HCT116 (cell line): ENCODE data around the gene PLBD2.

Source experiments
- CEBPB ChIP-seq: IDR thresholded peaks from 2 replicates; pipeline ENCODE4 v1.6.1; 2012; ENCODE audit warnings: low read depth
- EGR1 ChIP-seq: IDR thresholded peaks from 2 replicates; pipeline ENCODE4 v1.6.1; 2012; ENCODE audit warnings: low read depth
- EZH2 ChIP-seq: fragments of 200-600 bp; sonication (generic); IDR thresholded peaks from 2 replicates; pipeline ENCODE4 v1.6.1; 2017; ENCODE audit warnings: antibody characterized with exemption, mixed run types
- EZH2phosphoT487 ChIP-seq: fragments of 200-600 bp; IDR thresholded peaks from 2 replicates; pipeline ENCODE4 v1.6.1; 2018; ENCODE audit warnings: antibody characterized with exemption, borderline replicate concordance
- MAX ChIP-seq: IDR thresholded peaks from 2 replicates; pipeline ENCODE4 v1.6.1; 2012
- POLR2A ChIP-seq: IDR thresholded peaks from 2 replicates; pipeline ENCODE4 v1.7.0; 2011; ENCODE audit warnings: borderline replicate concordance; ENCODE audit not compliant: insufficient read depth, insufficient read length; ENCODE audit errors: extremely low read depth
- POLR2AphosphoS5 ChIP-seq: IDR thresholded peaks from 2 replicates; pipeline ENCODE4 v1.6.1; 2011; ENCODE audit warnings: mild to moderate bottlenecking, low read depth, low read length, moderate library complexity
- RAD21 ChIP-seq: IDR thresholded peaks from 2 replicates; pipeline ENCODE4 v1.6.1; 2012; ENCODE audit warnings: low read depth, mild to moderate bottlenecking
- SRF ChIP-seq: IDR thresholded peaks from 2 replicates; pipeline ENCODE4 v1.6.1; 2012; ENCODE audit warnings: low read depth
- TCF7L2 ChIP-seq: IDR thresholded peaks from 2 replicates; pipeline ENCODE4 v1.7.0; 2011; ENCODE audit warnings: borderline replicate concordance, inconsistent platforms; ENCODE audit not compliant: insufficient read depth, insufficient read length; ENCODE audit errors: extremely low read depth
- YY1 ChIP-seq: IDR thresholded peaks from 2 replicates; pipeline ENCODE4 v1.6.1; 2011; ENCODE audit warnings: low read length, low read depth, moderate library complexity, mild to moderate bottlenecking; ENCODE audit not compliant: insufficient replicate concordance; ENCODE audit errors: extremely low read depth
- TF ChIP-seq, protein P1 (sequence below), 3 experiments: fragments of 200-600 bp in 1 of 3; sonication (generic) in 1 of 3; IDR thresholded peaks in 2 of 3; conservative IDR thresholded peaks in 1 of 3; 2 replicates each; pipeline ENCODE4 v1.5.1; 2012 to 2017; ENCODE audit warnings: low read depth in 2 of 3, low read length in 2 of 3, antibody characterized with exemption in 1 of 3, borderline replicate concordance in 1 of 3, control low read depth in 1 of 3, mild to moderate bottlenecking in 1 of 3, mixed read lengths in 1 of 3, mixed run types in 1 of 3, moderate library complexity in 1 of 3; ENCODE audit not compliant: insufficient read depth in 1 of 3
- TF ChIP-seq, protein P2 (sequence below): IDR thresholded peaks from 2 replicates; pipeline ENCODE4 v1.6.1; 2012; ENCODE audit warnings: low read depth
- TF ChIP-seq, protein P3 (sequence below): IDR thresholded peaks from 2 replicates; pipeline ENCODE4 v1.6.1; 2011; ENCODE audit warnings: mild to moderate bottlenecking, low read length, moderate library complexity; ENCODE audit not compliant: insufficient replicate concordance; ENCODE audit errors: extremely low read depth

- no peak for TF ChIP-seq EZH2
- TF ChIP-seq, protein P1, sequence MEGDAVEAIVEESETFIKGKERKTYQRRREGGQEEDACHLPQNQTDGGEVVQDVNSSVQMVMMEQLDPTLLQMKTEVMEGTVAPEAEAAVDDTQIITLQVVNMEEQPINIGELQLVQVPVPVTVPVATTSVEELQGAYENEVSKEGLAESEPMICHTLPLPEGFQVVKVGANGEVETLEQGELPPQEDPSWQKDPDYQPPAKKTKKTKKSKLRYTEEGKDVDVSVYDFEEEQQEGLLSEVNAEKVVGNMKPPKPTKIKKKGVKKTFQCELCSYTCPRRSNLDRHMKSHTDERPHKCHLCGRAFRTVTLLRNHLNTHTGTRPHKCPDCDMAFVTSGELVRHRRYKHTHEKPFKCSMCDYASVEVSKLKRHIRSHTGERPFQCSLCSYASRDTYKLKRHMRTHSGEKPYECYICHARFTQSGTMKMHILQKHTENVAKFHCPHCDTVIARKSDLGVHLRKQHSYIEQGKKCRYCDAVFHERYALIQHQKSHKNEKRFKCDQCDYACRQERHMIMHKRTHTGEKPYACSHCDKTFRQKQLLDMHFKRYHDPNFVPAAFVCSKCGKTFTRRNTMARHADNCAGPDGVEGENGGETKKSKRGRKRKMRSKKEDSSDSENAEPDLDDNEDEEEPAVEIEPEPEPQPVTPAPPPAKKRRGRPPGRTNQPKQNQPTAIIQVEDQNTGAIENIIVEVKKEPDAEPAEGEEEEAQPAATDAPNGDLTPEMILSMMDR (IDR thresholded peaks at IDR 0.05 in 2 of 3, conservative IDR thresholded peaks at IDR 0.05 in 1 of 3; ENCODE audit: borderline replicate concordance in 1 of 3, insufficient read depth in 1 of 3, low read depth in 2 of 3, low read length in 2 of 3): no peak
- TF ChIP-seq POLR2A: no peak
- no peak for TF ChIP-seq YY1
- TF ChIP-seq POLR2AphosphoS5: no peak
- no peak for TF ChIP-seq MAX
- TF ChIP-seq EZH2phosphoT487: no peak
- no peak for TF ChIP-seq RAD21
- no peak for TF ChIP-seq TCF7L2
- TF ChIP-seq, protein P2, sequence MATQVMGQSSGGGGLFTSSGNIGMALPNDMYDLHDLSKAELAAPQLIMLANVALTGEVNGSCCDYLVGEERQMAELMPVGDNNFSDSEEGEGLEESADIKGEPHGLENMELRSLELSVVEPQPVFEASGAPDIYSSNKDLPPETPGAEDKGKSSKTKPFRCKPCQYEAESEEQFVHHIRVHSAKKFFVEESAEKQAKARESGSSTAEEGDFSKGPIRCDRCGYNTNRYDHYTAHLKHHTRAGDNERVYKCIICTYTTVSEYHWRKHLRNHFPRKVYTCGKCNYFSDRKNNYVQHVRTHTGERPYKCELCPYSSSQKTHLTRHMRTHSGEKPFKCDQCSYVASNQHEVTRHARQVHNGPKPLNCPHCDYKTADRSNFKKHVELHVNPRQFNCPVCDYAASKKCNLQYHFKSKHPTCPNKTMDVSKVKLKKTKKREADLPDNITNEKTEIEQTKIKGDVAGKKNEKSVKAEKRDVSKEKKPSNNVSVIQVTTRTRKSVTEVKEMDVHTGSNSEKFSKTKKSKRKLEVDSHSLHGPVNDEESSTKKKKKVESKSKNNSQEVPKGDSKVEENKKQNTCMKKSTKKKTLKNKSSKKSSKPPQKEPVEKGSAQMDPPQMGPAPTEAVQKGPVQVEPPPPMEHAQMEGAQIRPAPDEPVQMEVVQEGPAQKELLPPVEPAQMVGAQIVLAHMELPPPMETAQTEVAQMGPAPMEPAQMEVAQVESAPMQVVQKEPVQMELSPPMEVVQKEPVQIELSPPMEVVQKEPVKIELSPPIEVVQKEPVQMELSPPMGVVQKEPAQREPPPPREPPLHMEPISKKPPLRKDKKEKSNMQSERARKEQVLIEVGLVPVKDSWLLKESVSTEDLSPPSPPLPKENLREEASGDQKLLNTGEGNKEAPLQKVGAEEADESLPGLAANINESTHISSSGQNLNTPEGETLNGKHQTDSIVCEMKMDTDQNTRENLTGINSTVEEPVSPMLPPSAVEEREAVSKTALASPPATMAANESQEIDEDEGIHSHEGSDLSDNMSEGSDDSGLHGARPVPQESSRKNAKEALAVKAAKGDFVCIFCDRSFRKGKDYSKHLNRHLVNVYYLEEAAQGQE: no peak
- TF ChIP-seq SRF: no peak
- TF ChIP-seq, protein P3, sequence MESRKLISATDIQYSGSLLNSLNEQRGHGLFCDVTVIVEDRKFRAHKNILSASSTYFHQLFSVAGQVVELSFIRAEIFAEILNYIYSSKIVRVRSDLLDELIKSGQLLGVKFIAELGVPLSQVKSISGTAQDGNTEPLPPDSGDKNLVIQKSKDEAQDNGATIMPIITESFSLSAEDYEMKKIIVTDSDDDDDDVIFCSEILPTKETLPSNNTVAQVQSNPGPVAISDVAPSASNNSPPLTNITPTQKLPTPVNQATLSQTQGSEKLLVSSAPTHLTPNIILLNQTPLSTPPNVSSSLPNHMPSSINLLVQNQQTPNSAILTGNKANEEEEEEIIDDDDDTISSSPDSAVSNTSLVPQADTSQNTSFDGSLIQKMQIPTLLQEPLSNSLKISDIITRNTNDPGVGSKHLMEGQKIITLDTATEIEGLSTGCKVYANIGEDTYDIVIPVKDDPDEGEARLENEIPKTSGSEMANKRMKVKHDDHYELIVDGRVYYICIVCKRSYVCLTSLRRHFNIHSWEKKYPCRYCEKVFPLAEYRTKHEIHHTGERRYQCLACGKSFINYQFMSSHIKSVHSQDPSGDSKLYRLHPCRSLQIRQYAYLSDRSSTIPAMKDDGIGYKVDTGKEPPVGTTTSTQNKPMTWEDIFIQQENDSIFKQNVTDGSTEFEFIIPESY: no peak
- TF ChIP-seq CEBPB: no peak
- TF ChIP-seq EGR1: no peak
Measured at GRCh38 chr12:113405694-113406093, 47.3 kb downstream of the PLBD2 start.
